ENCODE data around the gene CBFB. TPM values are rescaled to one million over a fixed set of nuclear protein-coding genes. Genes with fewer than 3 reads are reported as not detected.

CBFB gene
- total and polyA plus RNA-seq, 2 of the 13 experiments (the other 11 are each of a cell fraction or from before 2014, with no cell fraction given), result 22.1 to 70.8 TPM

- TF ChIP-seq ZNF597 (CRISPR knock-in tag; IDR thresholded peaks at IDR 0.05) (no peak), LCORL (IDR thresholded peaks at IDR 0.05) (no peak), LCORL (CRISPR knock-in tag; IDR thresholded peaks at IDR 0.05) (peak; percentile 87; the same call in 1 of the 2 replicates), ATF3 (CRISPR knock-in tag; IDR thresholded peaks at IDR 0.05) (no peak), NR2F2 (IDR thresholded peaks at IDR 0.05; ENCODE audit: borderline replicate concordance, low read depth) (0 out of 2 replicates have a peak, but pooled peaks have one; percentile 21), NR2C2 (CRISPR knock-in tag; IDR thresholded peaks at IDR 0.05; ENCODE audit: borderline replicate concordance) (no peak), CBX5 (CRISPR knock-in tag; IDR thresholded peaks at IDR 0.05; ENCODE audit: borderline replicate concordance) (no peak), ZNF878 (CRISPR knock-in tag; IDR thresholded peaks at IDR 0.05) (peak; percentile 62; the same call in 1 of the 2 replicates), ZNF724P (CRISPR knock-in tag; IDR thresholded peaks at IDR 0.05; ENCODE audit: borderline replicate concordance) (no peak), HOXA3 (CRISPR knock-in tag; IDR thresholded peaks at IDR 0.05) (peak; percentile 51; the same call in 1 of the 2 replicates), ZNF451 (CRISPR knock-in tag; IDR thresholded peaks at IDR 0.05) (no peak), ZNF629 (CRISPR knock-in tag; conservative IDR thresholded peaks at IDR 0.05) (no peak), ZNF598 (CRISPR knock-in tag; IDR thresholded peaks at IDR 0.05; ENCODE audit: borderline replicate concordance) (no peak), HMG20B (CRISPR knock-in tag; conservative IDR thresholded peaks at IDR 0.05) (no peak), ZBTB38 (CRISPR knock-in tag; IDR thresholded peaks at IDR 0.05) (no peak), KDM5B (CRISPR knock-in tag; IDR thresholded peaks at IDR 0.05; ENCODE audit: borderline replicate concordance) (peak; percentile 52; the same call in 1 of the 2 replicates), ELF4 (CRISPR knock-in tag; IDR thresholded peaks at IDR 0.05; ENCODE audit: borderline replicate concordance) (no peak), ZNF7 (CRISPR knock-in tag; IDR thresholded peaks at IDR 0.05) (no peak), MBD4 (IDR thresholded peaks at IDR 0.05; ENCODE audit: borderline replicate concordance, low read length) (no peak), ZNF431 (CRISPR knock-in tag; IDR thresholded peaks at IDR 0.05; ENCODE audit: borderline replicate concordance, low read depth) (peak; percentile 48; the same call in 1 of the 2 replicates), GLI4 (CRISPR knock-in tag; IDR thresholded peaks at IDR 0.05; ENCODE audit: borderline replicate concordance) (no peak), ZNF136 (CRISPR knock-in tag; IDR thresholded peaks at IDR 0.05; ENCODE audit: low read depth) (no peak), GFI1 (CRISPR knock-in tag; IDR thresholded peaks at IDR 0.05; ENCODE audit: borderline replicate concordance) (0 out of 2 replicates have a peak, but pooled peaks have one; percentile 23), RCOR2 (CRISPR knock-in tag; IDR thresholded peaks at IDR 0.05) (peak; percentile 79), EP300 (IDR thresholded peaks at IDR 0.05; ENCODE audit: low read depth in 2 of 2, low read length in 2 of 2) (peak in 1 of 2 experiments; percentile 94; a peak in 2 of 4 replicates), EP300 (CRISPR knock-in tag; IDR thresholded peaks at IDR 0.05; ENCODE audit: borderline replicate concordance) (no peak), ZNF281 (CRISPR knock-in tag; IDR thresholded peaks at IDR 0.05; ENCODE audit: borderline replicate concordance) (peak; percentile 33; the same call in 1 of the 2 replicates), ZNF670 (CRISPR knock-in tag; IDR thresholded peaks at IDR 0.05; ENCODE audit: borderline replicate concordance) (peak; percentile 73)
These were observed 32.5 kb upstream of the CBFB start (continued) for GRCh38 chr16:66996324-66996982.
